Caco-2 (cell line): ENCODE data around the gene ZNF418. TPM values are rescaled to one million over a fixed set of nuclear protein-coding genes. Genes with fewer than 3 reads are reported as not detected.

ENCODE experiments used
- BruUV-seq: library from RNA; stranded (reverse); fragments of 400-500 nt; replicated peaks from 2 replicates; lab custom pipeline; 2021; lab: Mats Ljungman, UMichigan
- CTCF ChIA-PET: fragments of 300-600 bp; sonication (Branson Sonifier 250); formaldehyde crosslinking; loops from one replicate; lab custom pipeline; 2022; ENCODE audit warnings: antibody characterized with exemption; lab: Charles Lee
- POLR2A ChIA-PET: fragments of 300-600 bp; sonication (Branson Sonifier 250); formaldehyde crosslinking; loops from one replicate; lab custom pipeline; 2022; ENCODE audit warnings: antibody characterized with exemption; lab: Charles Lee
- DNase-seq, 2 experiments: peaks; one replicate each; pipeline versions ENCODE4 v3.0.0 to v3.0.0-alpha.2; 2020 to 2022
- H3K27me3 ChIP-seq: replicated peaks from 2 replicates; pipeline ENCODE4 v1.6.0; 2011; ENCODE audit warnings: low read length; ENCODE audit not compliant: control insufficient read depth, insufficient read depth
- H3K36me3 ChIP-seq: 2 replicates; pipeline ENCODE4 v1.5.1; 2011; ENCODE audit warnings: low read length; ENCODE audit not compliant: control insufficient read depth, insufficient read depth
- H3K4me1 ChIP-seq: fragments of 250-450 bp; sonication (Bioruptor Pico); 2 replicates; pipeline ENCODE4 v1.5.1; 2020; ENCODE audit warnings: mild to moderate bottlenecking
- H3K4me3 ChIP-seq: 2 replicates; pipeline ENCODE4 v1.5.1; 2011; ENCODE audit warnings: low read depth, mild to moderate bottlenecking, control low read depth, low read length
- H3K9me3 ChIP-seq: fragments of 250-450 bp; sonication (Bioruptor Pico); 2 replicates; pipeline ENCODE4 v1.5.1; 2020; ENCODE audit warnings: mild to moderate bottlenecking, moderate library complexity
- H3K27ac Mint-ChIP-seq: one replicate; pipeline ENCODE4 v1.8.0; 2022; ENCODE audit warnings: mixed read lengths; ENCODE audit not compliant: unreplicated experiment
- H3K27me3 Mint-ChIP-seq: one replicate; pipeline ENCODE4 v1.8.0; 2022; ENCODE audit warnings: mixed read lengths; ENCODE audit not compliant: insufficient read depth, unreplicated experiment
- H3K36me3 Mint-ChIP-seq: one replicate; pipeline ENCODE4 v1.8.0; 2022; ENCODE audit warnings: mild to moderate bottlenecking, mixed read lengths; ENCODE audit not compliant: insufficient read depth, unreplicated experiment
- H3K4me1 Mint-ChIP-seq: one replicate; pipeline ENCODE4 v1.8.0; 2022; ENCODE audit warnings: low read depth, mixed read lengths; ENCODE audit not compliant: unreplicated experiment
- H3K4me3 Mint-ChIP-seq: one replicate; pipeline ENCODE4 v1.8.0; 2022; ENCODE audit warnings: mild to moderate bottlenecking, moderate library complexity, mixed read lengths; ENCODE audit not compliant: unreplicated experiment
- H3K9me3 Mint-ChIP-seq: one replicate; pipeline ENCODE4 v1.8.0; 2022; ENCODE audit warnings: mixed read lengths; ENCODE audit not compliant: unreplicated experiment
- CTCF ChIP-seq, 2 experiments: fragments of 200-600 bp in 1 of 2; IDR thresholded peaks; 1 replicate in 1 of 2; 2 replicates in 1 of 2; pipeline versions ENCODE4 v1.5.1 to v1.8.0; 2011 to 2022; ENCODE audit warnings: antibody characterized with exemption in 1 of 2, control low read depth in 1 of 2, inconsistent platforms in 1 of 2, low read depth in 1 of 2, low read length in 1 of 2, mild to moderate bottlenecking in 1 of 2, moderate library complexity in 1 of 2; ENCODE audit not compliant: insufficient read depth in 1 of 2, severe bottlenecking in 1 of 2, unreplicated experiment in 1 of 2
- intact Hi-C: fragments of 100-400 bp; cut with micrococcal nuclease; formaldehyde crosslinking; loops from one replicate; pipeline ENCODE4 v1.10.0; 2022; ENCODE audit not compliant: unreplicated experiment
- total RNA-seq: library from RNA; stranded (reverse); gene quantifications from 2 replicates; pipeline ENCODE4 v1.2.3, GENCODE V29; 2022

The ZNF418 gene
- total RNA-seq, 1 experiment from 2014 or later, result 0.50 TPM

GRCh38 chr19:57888560-57889231 lies 46.5 kb downstream of the ZNF418 start, which contains the start of gene ZNF814:
Gene ZNF814, minus strand, starts transcription at chr19:57889037. Its CDS starts 235 bp downstream, at chr19:57888802.
- peak within 1 kb of the TSS; percentile 25 for H3K4me3 ChIP-seq
- H3K36me3 Mint-ChIP-seq, result peaks cover 40% of the 10 kb centered on the region
- no peaks in the 10 kb centered on the region for H3K27me3 Mint-ChIP-seq
- H3K36me3 ChIP-seq, result no peaks in the 10 kb centered on the region; the same call in 1 of the 2 replicates
- intact Hi-C loops, result no loop called here
- no TSS peak for BruUV-seq
- peaks cover 35% of the 10 kb centered on the region for H3K9me3 ChIP-seq
- DNase-seq, result peak in 1 of 2 experiments; percentile 51
- no peak within 1 kb of the TSS for H3K27ac Mint-ChIP-seq
- H3K4me3 Mint-ChIP-seq, result peak within 1 kb of the TSS; percentile 36
- TF ChIP-seq CTCF (IDR thresholded peaks at IDR 0.05; ENCODE audit: insufficient read depth in 1 of 2, low read depth in 1 of 2, low read length in 1 of 2, severe bottlenecking in 1 of 2, unreplicated experiment in 1 of 2), result no peak
- ChIA-PET POLR2A (no interaction called here), CTCF (no interaction called here)
- H3K4me1 ChIP-seq, result peaks cover 13% of the 10 kb centered on the region
- peaks cover 33% of the 10 kb centered on the region for H3K9me3 Mint-ChIP-seq
- no peaks in the 10 kb centered on the region for H3K27me3 ChIP-seq
- H3K4me1 Mint-ChIP-seq, result no peaks in the 10 kb centered on the region

DNA sequence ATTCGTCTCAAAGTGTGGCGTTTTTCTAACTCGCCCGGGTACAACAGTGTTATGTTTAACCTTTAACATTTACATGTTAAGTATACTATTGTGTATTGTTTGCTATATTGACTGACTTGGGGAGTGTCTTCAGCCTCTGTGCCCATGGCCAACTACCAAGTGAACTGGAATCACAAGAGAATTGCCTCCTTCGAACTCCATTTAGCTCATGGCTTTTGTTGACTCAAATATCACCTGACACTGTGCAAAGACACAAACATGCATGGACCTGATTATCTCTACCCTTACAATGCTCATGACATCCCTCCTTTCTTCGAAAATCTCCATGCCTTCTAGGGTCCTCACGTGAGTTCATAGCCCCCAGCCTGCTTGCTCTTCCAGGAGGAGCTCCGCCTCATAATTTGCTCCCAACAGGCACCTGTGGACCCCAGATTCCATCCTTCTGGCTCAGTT lies 47.1 kb downstream of the ZNF418 start:
- peak overlapping the region; percentile 36 for H3K4me3 Mint-ChIP-seq
- peak overlapping the region; percentile 25 for H3K4me3 ChIP-seq
- H3K4me1 ChIP-seq, result peaks cover 13% of the 10 kb centered on the region
- H3K9me3 ChIP-seq, result peaks cover 31% of the 10 kb centered on the region
- intact Hi-C loops, result no loop called here
- CTCF ChIA-PET, result no interaction called here
- no peaks in the 10 kb centered on the region for H3K27me3 ChIP-seq
- no peaks in the 10 kb centered on the region for H3K27me3 Mint-ChIP-seq
- DNase-seq, result no peak
- POLR2A ChIA-PET, result no interaction called here
- no peaks in the 10 kb centered on the region for H3K4me1 Mint-ChIP-seq
- H3K9me3 Mint-ChIP-seq, result peaks cover 33% of the 10 kb centered on the region
- TF ChIP-seq CTCF (IDR thresholded peaks at IDR 0.05; ENCODE audit: insufficient read depth in 1 of 2, low read depth in 1 of 2, low read length in 1 of 2, severe bottlenecking in 1 of 2, unreplicated experiment in 1 of 2), result no peak
- peaks cover 40% of the 10 kb centered on the region for H3K36me3 Mint-ChIP-seq
- H3K36me3 ChIP-seq, result no peaks in the 10 kb centered on the region; the same call in 1 of the 2 replicates
- BruUV-seq, result no TSS peak
- H3K27ac Mint-ChIP-seq, result no peak overlapping the region

DNA sequence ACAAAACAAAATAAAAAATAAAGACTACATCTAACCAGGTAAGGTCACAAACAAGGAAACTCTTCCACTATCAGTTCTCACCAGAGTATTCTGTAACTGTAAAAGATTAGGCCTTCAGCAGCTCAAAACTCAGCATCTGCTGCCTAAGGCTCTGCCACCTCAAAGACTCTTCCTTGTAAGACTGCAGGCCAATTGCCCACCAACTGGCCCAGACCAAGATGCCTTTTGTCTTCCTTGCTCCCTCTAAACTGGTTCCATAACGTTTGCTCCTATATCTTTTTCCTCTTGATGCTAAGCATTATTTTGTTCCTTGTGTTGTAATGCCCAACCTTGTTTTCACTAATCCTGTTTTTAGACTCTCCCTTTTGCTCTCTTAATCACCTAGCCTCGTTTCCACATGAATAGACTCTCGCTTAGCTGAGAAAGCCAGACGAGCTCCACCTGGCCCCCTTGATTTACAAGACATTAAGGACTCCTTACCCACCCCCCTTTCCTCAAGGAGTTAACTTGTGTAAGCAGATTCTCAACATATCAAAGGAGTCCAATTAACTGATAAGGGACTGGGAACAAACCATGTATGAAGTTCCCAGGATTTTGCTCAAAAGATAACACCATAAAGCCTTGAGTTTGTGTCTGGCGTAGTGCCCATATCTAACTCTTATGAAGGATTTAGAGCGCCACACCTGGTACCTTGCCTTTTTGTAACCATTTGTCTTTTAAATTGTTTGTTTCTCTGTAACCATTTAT lies 47.8 kb downstream of the ZNF418 start:
- H3K4me1 Mint-ChIP-seq, result no peaks in the 10 kb centered on the region

More for the DNA sequence above, 47.8 kb downstream of the ZNF418 start:
- Histone ChIP-seq H3K27me3 (no peaks in the 10 kb centered on the region), H3K36me3 (no peaks in the 10 kb centered on the region; the same call in 1 of the 2 replicates), H3K9me3 (peaks cover 31% of the 10 kb centered on the region), H3K4me3 (no peak overlapping the region), H3K4me1 (peaks cover 13% of the 10 kb centered on the region)
- no peak for TF ChIP-seq CTCF (IDR thresholded peaks at IDR 0.05; ENCODE audit: insufficient read depth in 1 of 2, low read depth in 1 of 2, low read length in 1 of 2, severe bottlenecking in 1 of 2, unreplicated experiment in 1 of 2)
- ChIA-PET CTCF (no interaction called here), POLR2A (no interaction called here)
- no peak overlapping the region for H3K4me3 Mint-ChIP-seq
- no peak overlapping the region for H3K27ac Mint-ChIP-seq
- peaks cover 40% of the 10 kb centered on the region for H3K36me3 Mint-ChIP-seq
- no peaks in the 10 kb centered on the region for H3K27me3 Mint-ChIP-seq
- BruUV-seq, result no TSS peak
- H3K9me3 Mint-ChIP-seq, result peaks cover 33% of the 10 kb centered on the region
- intact Hi-C loops, result no loop called here
- no peak for DNase-seq
